ENCODE measurements around the gene MARK3. TPM values are rescaled to one million over a fixed set of nuclear protein-coding genes. Genes with fewer than 3 reads are reported as not detected.

MARK3 gene
- total RNA-seq, 1 donor, result 96.6 TPM

- Histone ChIP-seq H3K4me1 (ENCODE audit: insufficient read depth, low read length) (no peaks in the 10 kb centered on the region), H3K4me3 (ENCODE audit: low read length) (no peak overlapping the region), H3K27me3 (ENCODE audit: insufficient read depth, low read length) (no peaks in the 10 kb centered on the region), H3K9me3 (ENCODE audit: low read depth, low read length) (no peaks in the 10 kb centered on the region)
Observed at GRCh38 chr14:103539056-103539825, 154.0 kb downstream of the MARK3 start.

GRCh38 chr14:103540821-103541708 is 155.8 kb downstream of the MARK3 start:
- no peaks in the 10 kb centered on the region for H3K9me3 ChIP-seq (ENCODE audit: low read depth, low read length)
- no peak overlapping the region for H3K4me3 ChIP-seq (ENCODE audit: low read length)
- H3K4me1 ChIP-seq (ENCODE audit: insufficient read depth, low read length), result no peaks in the 10 kb centered on the region
- H3K27me3 ChIP-seq (ENCODE audit: insufficient read depth, low read length), result no peaks in the 10 kb centered on the region

- no peaks in the 10 kb centered on the region for H3K9me3 ChIP-seq (ENCODE audit: low read depth, low read length)
- no peaks in the 10 kb centered on the region for H3K27me3 ChIP-seq (ENCODE audit: insufficient read depth, low read length)
- no peak overlapping the region for H3K4me3 ChIP-seq (ENCODE audit: low read length)
- no peaks in the 10 kb centered on the region for H3K4me1 ChIP-seq (ENCODE audit: insufficient read depth, low read length)
Observed at GRCh38 chr14:103541709-103542604, 156.7 kb downstream of the MARK3 start.

- Histone ChIP-seq H3K9me3 (ENCODE audit: low read depth, low read length) (no peaks in the 10 kb centered on the region), H3K4me1 (ENCODE audit: insufficient read depth, low read length) (no peaks in the 10 kb centered on the region), H3K4me3 (ENCODE audit: low read length) (no peak overlapping the region), H3K27me3 (ENCODE audit: insufficient read depth, low read length) (no peaks in the 10 kb centered on the region)
Observed at GRCh38 chr14:103542605-103543088, 157.4 kb downstream of the MARK3 start.

- H3K9me3 ChIP-seq (ENCODE audit: low read depth, low read length), result no peaks in the 10 kb centered on the region
- no peaks in the 10 kb centered on the region for H3K4me1 ChIP-seq (ENCODE audit: insufficient read depth, low read length)
- no peak overlapping the region for H3K4me3 ChIP-seq (ENCODE audit: low read length)
- H3K27me3 ChIP-seq (ENCODE audit: insufficient read depth, low read length), result no peaks in the 10 kb centered on the region
Observed at GRCh38 chr14:103543140-103543539, 157.9 kb downstream of the MARK3 start.

- no peaks in the 10 kb centered on the region for H3K27me3 ChIP-seq (ENCODE audit: insufficient read depth, low read length)
- no peaks in the 10 kb centered on the region for H3K9me3 ChIP-seq (ENCODE audit: low read depth, low read length)
- no peaks in the 10 kb centered on the region for H3K4me1 ChIP-seq (ENCODE audit: insufficient read depth, low read length)
- H3K4me3 ChIP-seq (ENCODE audit: low read length), result no peak overlapping the region
Observed at GRCh38 chr14:103543721-103544387, 158.6 kb downstream of the MARK3 start.

- no peak overlapping the region for H3K4me3 ChIP-seq (ENCODE audit: low read length)
- H3K27me3 ChIP-seq (ENCODE audit: insufficient read depth, low read length), result no peaks in the 10 kb centered on the region
- no peaks in the 10 kb centered on the region for H3K4me1 ChIP-seq (ENCODE audit: insufficient read depth, low read length)
- no peaks in the 10 kb centered on the region for H3K9me3 ChIP-seq (ENCODE audit: low read depth, low read length)
Observed at GRCh38 chr14:103544388-103545218, 159.4 kb downstream of the MARK3 start.

GRCh38 chr14:103545219-103545914 is 160.2 kb downstream of the MARK3 start:
- Histone ChIP-seq H3K27me3 (ENCODE audit: insufficient read depth, low read length) (no peaks in the 10 kb centered on the region), H3K9me3 (ENCODE audit: low read depth, low read length) (no peaks in the 10 kb centered on the region), H3K4me3 (ENCODE audit: low read length) (no peak overlapping the region), H3K4me1 (ENCODE audit: insufficient read depth, low read length) (no peaks in the 10 kb centered on the region)

GRCh38 chr14:103545915-103546651 is 160.9 kb downstream of the MARK3 start:
- no peaks in the 10 kb centered on the region for H3K27me3 ChIP-seq (ENCODE audit: insufficient read depth, low read length)
- H3K4me1 ChIP-seq (ENCODE audit: insufficient read depth, low read length), result no peaks in the 10 kb centered on the region
- no peaks in the 10 kb centered on the region for H3K9me3 ChIP-seq (ENCODE audit: low read depth, low read length)
- no peak overlapping the region for H3K4me3 ChIP-seq (ENCODE audit: low read length)

- H3K27me3 ChIP-seq (ENCODE audit: insufficient read depth, low read length), result no peaks in the 10 kb centered on the region
- H3K4me3 ChIP-seq (ENCODE audit: low read length), result no peak overlapping the region
- H3K9me3 ChIP-seq (ENCODE audit: low read depth, low read length), result no peaks in the 10 kb centered on the region
- no peaks in the 10 kb centered on the region for H3K4me1 ChIP-seq (ENCODE audit: insufficient read depth, low read length)
Observed at GRCh38 chr14:103546652-103547454, 161.6 kb downstream of the MARK3 start.

- Histone ChIP-seq H3K4me1 (ENCODE audit: insufficient read depth, low read length) (no peaks in the 10 kb centered on the region), H3K9me3 (ENCODE audit: low read depth, low read length) (no peaks in the 10 kb centered on the region), H3K27me3 (ENCODE audit: insufficient read depth, low read length) (no peaks in the 10 kb centered on the region), H3K4me3 (ENCODE audit: low read length) (no peak overlapping the region)
Observed at GRCh38 chr14:103547455-103547940, 162.3 kb downstream of the MARK3 start.

- no peaks in the 10 kb centered on the region for H3K9me3 ChIP-seq (ENCODE audit: low read depth, low read length)
- H3K4me3 ChIP-seq (ENCODE audit: low read length), result no peak overlapping the region
- H3K27me3 ChIP-seq (ENCODE audit: insufficient read depth, low read length), result no peaks in the 10 kb centered on the region
- H3K4me1 ChIP-seq (ENCODE audit: insufficient read depth, low read length), result no peaks in the 10 kb centered on the region
Observed at GRCh38 chr14:103547941-103548462, 162.8 kb downstream of the MARK3 start.

Data from mononuclear cell (primary cell).